Measurements from ENCODE around the gene COX6B1. TPM values are rescaled to one million over a fixed set of nuclear protein-coding genes. Genes with fewer than 3 reads are reported as not detected.
"Not testable (repeated sequence)": the region's sequence is repeated elsewhere in the genome, so short reads cannot be mapped to it uniquely, and the experiment has no call there.

COX6B1 gene
- total RNA-seq, 1 donor from 2014 or later, result 459 TPM

DNA sequence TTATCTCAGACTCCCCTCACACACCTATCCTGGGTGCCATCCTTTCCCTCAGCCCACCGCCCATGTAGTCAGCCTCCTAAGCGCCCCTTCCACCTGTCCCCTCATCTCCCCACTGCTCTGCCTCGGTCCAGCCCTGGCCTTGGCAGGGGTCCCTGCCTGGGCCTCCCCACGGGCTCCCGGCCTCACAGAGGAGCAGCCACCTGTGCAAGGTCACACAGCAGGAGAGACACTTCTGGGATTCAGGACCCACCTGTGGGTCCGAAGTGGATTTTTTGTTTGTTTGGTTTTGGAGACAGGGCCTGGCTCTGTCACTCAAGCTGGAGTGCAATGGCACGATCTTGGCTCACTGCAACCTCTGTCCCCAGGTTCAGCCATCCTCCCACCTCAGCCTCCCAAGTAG is 17.5 kb downstream of the COX6B1 start:
- DNase-seq (ENCODE audit: low spot score), result no peak

DNA sequence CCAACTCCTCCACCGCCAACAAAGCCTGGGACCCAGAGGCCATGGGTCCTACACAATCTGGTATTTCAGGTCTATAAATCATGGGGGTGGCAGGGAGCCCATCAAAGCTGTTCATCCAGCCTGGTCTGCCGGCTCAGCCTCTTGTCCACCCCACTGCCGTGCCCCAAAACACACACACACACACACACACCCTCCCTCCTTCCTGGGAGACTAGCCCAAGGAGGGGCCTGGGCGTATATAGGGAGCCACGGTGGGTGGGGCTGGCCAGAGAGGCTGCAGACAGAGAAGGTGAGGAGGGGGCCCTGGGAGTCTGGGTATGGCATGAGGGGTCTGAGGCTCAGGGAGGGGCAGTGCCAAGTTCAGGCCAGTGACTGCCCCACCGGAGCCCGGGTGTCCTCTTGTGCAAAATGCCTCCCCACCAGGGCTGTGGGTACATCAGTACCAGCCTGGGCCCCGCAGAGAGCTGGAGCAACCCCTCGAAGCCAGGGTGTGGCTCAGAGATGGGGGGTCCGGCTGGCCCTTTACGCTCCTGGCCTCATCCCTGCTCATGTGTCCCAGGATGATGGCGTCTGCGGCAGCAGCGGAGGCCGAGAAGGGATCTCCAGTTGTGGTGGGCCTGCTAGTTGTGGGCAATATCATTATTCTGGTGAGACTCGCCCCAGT is 18.3 kb downstream of the COX6B1 start, which contains the start of gene UPK1A:
Gene UPK1A, plus strand, starts transcription at position 267 of the 663 bp plus-strand sequence. Its CDS starts 296 bp downstream, at position 563.
- no peak for DNase-seq (ENCODE audit: low spot score)

DNA sequence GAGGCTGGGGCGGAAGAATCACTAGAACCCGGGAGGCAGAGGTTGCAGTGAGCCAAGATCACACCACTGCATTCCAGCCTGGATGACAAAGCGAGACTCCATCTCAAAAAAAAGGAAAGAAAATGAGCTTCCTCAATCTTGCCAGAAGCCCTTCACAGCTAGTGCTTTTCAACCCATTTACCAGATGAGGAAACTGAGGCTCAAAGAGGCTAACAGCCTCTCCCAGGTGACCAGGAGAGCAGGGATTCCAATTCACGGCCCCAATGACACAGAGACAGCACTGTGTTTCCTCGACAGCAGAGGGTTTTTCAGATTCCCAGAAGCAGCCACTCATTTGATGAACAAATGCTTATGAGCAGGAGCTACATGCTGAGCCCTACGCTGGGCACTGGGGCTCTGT is 21.4 kb downstream of the COX6B1 start:
- DNase-seq (ENCODE audit: low spot score), result no peak

DNA sequence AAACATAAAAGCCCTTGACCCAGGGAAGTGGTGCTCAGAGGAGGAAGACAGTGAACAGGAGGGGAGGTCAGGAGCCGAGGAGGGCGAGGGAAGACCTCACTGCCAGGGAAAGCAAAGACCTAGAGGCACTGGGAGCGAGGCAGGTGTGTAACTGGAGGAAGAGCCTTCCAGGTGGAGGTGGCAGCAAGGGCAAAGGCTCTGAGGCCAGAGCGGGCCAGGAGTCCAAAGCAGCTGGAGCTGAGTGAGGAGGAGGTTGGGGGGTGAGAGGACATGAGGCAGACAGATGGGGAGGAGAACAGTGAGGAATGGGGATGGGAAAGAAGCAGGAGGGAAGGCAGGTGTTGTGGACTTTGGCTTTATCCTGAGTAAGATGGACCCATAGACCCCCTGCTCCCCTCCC is 21.9 kb downstream of the COX6B1 start:
- DNase-seq (ENCODE audit: low spot score), result no peak

DNA sequence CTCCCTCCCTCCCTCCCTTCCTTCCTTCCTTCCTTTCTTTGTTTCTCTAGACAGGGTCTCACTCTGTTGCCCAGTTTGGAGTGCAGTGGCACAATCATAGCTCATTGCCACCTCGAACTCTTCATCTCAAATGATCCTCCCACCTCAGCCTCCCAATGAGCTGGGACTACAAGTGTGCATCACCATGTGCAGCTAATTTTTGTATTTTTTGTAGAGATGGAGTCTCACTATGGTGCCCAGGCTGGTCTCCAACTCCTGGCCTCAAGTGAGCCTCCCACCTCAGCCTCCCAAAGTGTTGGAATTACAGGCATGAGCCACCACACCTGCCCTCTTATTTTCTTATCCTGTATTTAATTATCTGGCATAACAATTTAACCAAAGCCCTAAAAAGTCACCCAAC is 22.6 kb downstream of the COX6B1 start:
- DNase-seq (ENCODE audit: low spot score), result no peak

DNA sequence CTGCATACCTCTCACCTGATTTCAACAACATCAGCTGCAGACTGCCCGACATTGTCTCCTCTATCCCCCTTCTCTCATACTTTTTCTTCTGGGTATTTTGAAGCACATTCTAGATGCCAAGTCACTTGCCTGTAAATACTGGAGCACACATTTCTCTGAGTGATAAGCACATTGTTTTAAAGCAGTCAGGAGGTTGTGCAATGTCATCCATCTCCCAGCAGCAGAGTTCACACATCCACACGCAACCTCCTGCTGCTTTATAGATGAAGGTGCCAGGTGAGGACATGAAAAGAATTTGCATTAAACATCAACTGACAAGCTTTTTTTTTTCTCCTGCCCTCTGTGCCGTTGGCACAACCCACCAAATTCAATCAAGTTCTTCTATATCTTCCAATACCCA is 23.7 kb downstream of the COX6B1 start:
- DNase-seq (ENCODE audit: low spot score), result peak; percentile 39

DNA sequence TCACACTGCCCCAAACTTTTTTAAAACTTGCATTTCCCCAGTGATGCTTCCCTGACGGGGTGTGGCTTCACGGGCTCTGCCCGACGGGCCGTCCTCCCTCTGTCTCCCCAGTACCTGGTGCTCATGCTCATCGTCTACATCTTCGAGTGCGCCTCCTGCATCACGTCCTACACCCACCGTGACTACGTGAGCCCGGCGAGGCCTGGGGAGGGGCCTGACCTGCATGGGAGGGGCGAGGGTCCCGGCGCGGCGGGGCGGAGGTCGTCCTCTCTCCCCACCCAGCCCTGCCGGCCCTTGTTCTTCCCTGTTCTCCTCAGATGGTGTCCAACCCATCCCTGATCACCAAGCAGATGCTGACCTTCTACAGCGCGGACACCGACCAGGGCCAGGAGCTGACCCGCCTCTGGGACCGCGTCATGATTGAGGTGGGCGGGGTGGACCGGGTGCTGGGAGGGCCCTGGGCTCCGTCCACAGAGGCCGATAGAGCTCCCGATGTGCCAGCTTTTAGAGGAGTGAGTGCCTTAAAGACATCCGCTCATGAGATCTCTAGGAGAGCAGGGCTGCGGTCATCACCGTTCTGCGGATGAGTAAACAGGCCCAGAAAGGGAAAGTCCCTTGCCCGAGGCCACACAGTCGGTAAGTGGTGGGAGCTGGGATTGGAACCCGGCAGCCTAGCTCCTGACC is 25.1 kb downstream of the COX6B1 start:
- peak; percentile 31 for DNase-seq (ENCODE audit: low spot score)

DNA sequence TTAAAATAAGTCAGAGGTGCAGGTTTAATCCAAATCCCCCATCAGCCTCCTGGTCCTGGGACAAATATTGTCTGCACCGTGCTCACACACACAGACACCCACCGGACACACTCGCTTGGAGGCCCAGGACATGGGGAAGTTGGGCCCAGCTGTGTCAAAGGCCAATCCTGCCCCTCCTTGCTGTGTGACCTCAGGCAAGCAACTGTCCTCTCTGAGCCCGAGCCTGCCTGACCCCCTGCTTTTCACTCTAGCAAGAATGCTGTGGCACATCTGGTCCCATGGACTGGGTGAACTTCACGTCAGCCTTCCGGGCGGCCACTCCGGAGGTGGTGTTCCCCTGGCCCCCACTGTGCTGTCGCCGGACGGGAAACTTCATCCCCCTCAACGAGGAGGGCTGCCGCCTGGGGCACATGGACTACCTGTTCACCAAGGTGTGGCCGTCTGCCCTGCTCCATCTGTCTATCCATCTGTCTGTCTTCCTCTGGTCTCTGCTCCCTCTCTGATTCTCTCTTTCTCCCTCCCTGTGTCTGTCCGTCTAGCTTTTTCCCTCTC is 27.5 kb downstream of the COX6B1 start:
- DNase-seq (ENCODE audit: low spot score), result no peak

DNA sequence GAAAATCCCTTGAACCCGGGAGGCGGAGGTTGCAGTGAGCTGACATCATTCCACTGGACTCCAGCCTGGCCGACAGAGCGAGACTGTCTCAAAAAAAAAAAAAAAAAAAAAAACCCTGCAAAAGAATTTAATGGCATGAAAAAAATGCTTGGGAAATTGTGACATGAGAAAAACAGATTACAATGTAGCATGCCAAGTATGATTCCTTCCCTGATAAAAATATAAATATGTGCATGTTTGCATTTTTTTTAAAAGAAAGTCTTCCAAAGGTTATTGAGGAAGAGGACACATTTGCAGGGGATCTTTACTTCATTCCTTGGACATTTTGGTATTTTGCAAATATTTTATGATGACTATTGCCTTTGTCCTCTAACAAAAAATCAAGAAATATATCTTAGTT is 41.7 kb downstream of the COX6B1 start:
- DNase-seq (ENCODE audit: low spot score), result no peak

DNA sequence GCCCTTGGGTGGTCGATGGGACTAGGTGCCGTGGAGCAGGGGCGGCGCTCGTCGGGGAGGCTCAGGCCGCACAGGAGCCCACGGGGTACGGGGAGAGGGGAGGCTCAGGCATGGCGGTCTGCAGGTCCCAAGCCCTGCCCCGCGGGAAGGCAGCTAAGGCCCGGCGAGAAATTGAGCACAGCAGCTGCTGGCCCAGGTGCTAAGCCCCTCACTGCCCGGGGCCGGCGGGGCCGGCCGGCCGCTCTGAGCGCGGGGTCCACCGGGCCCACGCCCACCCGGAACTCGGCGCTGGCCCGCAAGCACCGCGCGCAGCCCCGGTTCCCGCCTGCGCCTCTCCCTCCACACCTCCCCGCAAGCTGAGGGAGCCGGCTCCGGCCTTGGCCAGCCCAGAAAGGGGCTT is 43.0 kb downstream of the COX6B1 start:
- DNase-seq (ENCODE audit: low spot score), result not testable (repeated sequence)

DNA sequence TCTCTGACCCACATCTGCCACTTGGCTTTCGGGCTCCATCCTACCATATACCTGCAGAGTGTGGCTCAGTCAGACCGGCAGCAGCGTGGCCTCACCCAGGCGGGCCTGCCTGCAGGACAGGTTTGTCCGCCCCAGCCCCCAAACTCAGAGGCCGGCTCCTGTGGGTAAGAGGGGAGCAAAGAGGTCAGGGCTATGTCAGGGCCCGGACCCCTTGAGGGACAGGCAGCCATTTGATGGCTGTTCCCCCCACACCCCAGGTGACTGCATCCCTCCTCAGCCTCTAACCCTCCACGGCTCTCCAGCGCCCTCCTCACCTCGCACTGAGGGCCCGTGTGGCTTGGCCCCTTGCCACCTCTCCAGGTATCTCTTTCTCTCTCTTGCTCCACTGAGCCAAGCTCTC is 43.9 kb downstream of the COX6B1 start:
- DNase-seq (ENCODE audit: low spot score), result no peak

DNA sequence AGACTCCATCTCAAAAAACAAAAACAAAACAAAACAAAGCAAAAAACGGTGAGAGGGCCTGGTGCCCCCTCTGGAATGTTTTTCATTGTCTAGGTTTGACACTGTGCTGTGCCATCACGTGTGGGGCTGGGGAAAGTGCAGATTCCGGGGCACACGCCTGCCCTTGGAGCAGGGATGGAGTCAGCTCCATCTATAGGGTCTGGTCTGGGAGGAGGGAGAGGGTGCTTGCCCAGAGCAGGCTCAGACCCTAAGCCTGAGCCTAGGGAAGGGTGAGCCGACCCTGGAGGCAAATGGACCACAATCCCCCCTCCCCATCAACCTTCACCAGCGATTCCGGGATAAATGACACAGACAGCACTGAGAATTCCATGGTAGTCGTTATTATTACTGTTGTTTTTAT is 45.3 kb downstream of the COX6B1 start:
- DNase-seq (ENCODE audit: low spot score), result no peak

DNA sequence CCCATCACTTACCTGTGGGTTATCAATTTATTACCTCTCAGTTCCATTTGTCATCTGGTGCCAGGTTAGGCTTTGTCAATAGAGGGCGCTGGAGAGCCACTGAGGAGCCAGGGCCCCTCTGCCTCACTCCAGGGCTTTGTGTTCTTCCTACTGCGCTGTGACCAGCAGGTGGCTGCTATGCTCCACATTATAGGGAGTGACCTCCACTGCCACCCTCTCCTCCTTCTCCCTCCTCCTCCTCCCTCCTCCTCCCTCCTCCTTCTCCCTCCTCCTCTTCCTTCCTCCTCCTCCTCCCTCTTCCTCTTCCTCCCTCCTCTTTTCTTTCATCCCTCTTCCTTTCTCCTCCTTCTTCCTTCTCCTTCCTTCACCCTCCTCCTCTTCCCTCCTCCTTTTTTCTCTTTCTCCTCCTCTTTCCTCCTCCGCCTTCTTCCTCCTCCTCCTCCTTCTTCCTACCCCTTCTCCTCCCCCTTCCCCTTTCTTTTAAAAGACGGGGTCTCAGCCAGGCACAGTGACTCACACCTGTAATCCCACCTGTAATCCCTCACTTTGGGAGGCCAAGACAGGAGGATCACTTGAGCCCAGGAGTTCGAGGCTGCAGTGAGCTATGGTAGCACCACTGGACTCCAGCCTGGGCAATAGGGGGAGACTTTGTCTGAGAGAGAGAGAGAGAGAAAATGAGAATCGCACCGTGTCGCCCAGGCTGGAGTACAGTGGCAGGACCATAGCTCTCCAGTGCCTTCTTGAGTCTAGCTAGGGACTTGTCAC is 45.9 kb downstream of the COX6B1 start:
- DNase-seq (ENCODE audit: low spot score), result peak; percentile 91

DNA sequence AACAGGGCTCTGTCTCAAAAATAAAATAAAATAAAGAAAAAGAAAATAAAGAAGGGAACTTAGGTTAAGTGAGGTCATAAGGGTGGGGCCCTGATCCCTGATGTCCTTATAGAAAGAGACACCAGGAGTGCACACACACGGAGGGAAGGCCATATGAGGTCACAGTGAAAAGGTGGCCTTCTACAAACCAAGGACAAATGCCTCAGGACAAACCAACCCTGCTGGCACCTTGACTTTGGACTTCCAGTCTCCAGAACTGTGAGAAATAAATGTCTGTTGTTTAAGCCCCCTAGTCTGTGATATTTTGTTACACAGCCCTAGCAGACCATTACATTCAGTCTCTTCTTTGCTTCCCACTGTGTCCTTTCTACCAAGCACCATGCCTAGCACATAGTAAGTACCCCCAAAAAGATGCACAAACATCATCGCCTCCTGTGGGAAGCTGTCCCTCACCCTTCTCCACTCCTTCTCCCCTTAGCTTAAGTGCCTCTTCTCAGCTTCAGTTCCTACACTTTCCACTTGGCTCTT is 47.8 kb downstream of the COX6B1 start:
- no peak for DNase-seq (ENCODE audit: low spot score)

DNA sequence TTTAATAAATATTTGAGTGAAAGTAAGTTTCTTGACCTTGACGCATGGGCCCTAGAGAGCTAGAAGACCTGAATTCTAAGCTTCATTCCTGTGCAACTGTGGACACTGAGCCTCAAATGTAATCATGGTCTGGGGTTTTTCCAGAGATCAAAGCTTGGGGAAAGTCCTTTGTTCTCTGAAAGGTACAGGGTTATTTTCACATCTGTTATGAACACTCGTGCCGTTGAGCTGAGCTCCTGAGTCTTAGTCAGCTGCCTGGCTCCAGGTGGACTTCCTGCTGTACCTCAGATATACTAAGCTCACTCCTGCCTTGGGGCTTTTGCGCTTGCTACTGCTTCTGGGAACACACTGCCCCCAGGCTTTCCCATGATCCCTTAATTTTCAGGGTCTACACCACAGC is 48.7 kb downstream of the COX6B1 start:
- no peak for DNase-seq (ENCODE audit: low spot score)

DNA sequence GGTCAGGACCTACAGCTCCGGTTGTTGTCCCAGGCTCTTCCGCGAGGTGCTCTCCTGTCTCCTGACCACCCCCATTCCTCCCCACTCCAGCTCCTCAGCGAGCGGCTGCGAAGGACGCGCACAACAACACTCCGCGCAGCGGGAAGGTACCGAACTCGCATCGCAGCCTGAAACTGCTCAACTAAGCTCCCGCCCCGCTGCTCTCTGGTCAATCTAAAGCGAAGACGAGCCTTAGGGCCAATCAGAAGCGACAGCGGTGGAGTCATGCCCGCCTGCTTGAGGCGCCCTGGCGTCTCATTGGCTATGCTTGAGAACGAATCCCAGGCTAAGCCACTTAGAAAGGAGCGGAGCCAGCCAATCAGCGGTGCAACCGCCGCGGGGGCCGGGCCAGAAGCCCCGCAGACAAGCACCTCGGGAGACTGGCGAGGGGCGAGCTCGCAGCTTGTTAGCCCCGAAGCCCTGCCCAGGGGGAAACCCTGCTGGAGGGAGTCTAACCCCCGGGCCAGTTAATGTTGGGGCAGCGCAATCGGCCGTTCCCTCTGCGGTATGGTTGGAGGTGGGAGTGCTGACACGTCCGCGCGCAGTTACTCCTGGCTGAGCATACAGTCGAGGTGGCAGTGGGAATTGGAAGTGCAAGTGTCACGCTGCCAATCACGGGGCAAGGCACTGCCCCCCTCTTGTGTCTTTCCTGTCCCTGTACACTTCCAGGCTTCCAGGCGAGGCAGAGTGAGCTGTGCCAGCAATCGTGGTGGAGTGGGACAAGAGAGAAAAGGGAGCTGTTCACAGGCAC is 54.3 kb downstream of the COX6B1 start:
- DNase-seq (ENCODE audit: low spot score), result peak; percentile 96

DNA sequence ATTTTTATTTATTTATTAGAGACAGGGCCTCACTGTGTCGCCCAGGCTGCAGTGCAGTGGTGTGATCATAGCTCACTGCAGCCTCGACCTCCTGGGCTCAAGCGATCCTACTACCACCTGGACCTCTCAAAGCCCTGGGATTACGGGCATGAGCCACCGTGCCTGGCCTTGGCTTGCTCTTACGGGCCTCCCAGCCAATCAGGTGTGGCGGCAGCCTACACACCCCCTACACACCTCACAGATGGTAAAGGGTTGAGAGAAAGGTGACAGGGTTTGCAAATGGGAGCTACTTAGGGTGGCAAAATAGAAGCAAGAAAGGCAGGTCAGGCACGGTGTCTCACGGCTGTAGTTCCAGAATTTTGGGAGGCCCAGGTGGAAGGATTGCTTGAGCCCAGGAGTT is 55.2 kb downstream of the COX6B1 start:
- no peak for DNase-seq (ENCODE audit: low spot score)

DNA sequence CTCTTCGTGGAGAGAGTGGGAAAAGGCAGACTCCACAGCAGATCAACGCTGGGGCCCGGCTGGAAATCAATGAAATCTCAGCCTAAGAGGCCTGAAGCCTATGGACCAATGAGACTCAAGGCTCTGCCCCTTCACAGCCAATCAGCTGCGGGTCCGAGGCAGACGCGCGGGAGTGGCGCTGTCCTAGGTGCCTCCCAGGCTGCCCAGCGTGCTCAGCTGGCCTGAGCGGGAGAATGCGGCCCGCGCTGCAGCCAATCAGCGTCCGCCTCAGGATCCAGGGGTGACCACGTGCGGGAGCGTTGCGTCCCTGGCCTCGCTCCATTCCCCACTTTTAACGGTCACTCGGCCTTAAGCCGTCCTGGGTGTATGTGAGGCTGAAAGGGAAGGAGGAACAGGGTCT is 56.1 kb downstream of the COX6B1 start, which contains the start of gene ZBTB32:
Gene ZBTB32, plus strand, starts transcription at position 341 of the 400 bp plus-strand sequence. CDS start 10,069 bp downstream, outside the sequence.
- DNase-seq (ENCODE audit: low spot score), result peak; percentile 40
